ENCODE results near the gene LIFR.

The LIFR gene

GRCh38 chr5:38532165-38532669 lies 24.2 kb downstream of the LIFR start:
- no peak for DNase-seq (ENCODE audit: low read depth)
- no peak for TF ChIP-seq CTCF (IDR thresholded peaks at IDR 0.05; ENCODE audit: low read depth, low read length, missing control alignments)
- H3K4me3 ChIP-seq (ENCODE audit: low read depth, low read length) = no peak overlapping the region

GRCh38 chr5:38531518-38531917 lies 24.9 kb downstream of the LIFR start:
- TF ChIP-seq CTCF (IDR thresholded peaks at IDR 0.05; ENCODE audit: low read depth, low read length, missing control alignments) = no peak
- no peak overlapping the region for H3K4me3 ChIP-seq (ENCODE audit: low read depth, low read length)
- no peak for DNase-seq (ENCODE audit: low read depth)

GRCh38 chr5:38529955-38530646 lies 26.3 kb downstream of the LIFR start:
- no peak overlapping the region for H3K4me3 ChIP-seq (ENCODE audit: low read depth, low read length)
- TF ChIP-seq CTCF (IDR thresholded peaks at IDR 0.05; ENCODE audit: low read depth, low read length, missing control alignments) = no peak
- no peak for DNase-seq (ENCODE audit: low read depth)

GRCh38 chr5:38528162-38528703 lies 28.2 kb downstream of the LIFR start:
- DNase-seq (ENCODE audit: low read depth) = no peak
- H3K4me3 ChIP-seq (ENCODE audit: low read depth, low read length) = no peak overlapping the region
- TF ChIP-seq CTCF (IDR thresholded peaks at IDR 0.05; ENCODE audit: low read depth, low read length, missing control alignments) = no peak

- no peak overlapping the region for H3K4me3 ChIP-seq (ENCODE audit: low read depth, low read length)
- no peak for DNase-seq (ENCODE audit: low read depth)
- no peak for TF ChIP-seq CTCF (IDR thresholded peaks at IDR 0.05; ENCODE audit: low read depth, low read length, missing control alignments)
Measured at GRCh38 chr5:38527475-38527874, 29.0 kb downstream of the LIFR start.

- H3K4me3 ChIP-seq (ENCODE audit: low read depth, low read length) = no peak overlapping the region
- no peak for DNase-seq (ENCODE audit: low read depth)
- no peak for TF ChIP-seq CTCF (IDR thresholded peaks at IDR 0.05; ENCODE audit: low read depth, low read length, missing control alignments)
Measured at GRCh38 chr5:38524022-38524421, 32.4 kb downstream of the LIFR start.

GRCh38 chr5:38519476-38519875 lies 37.0 kb downstream of the LIFR start:
- H3K4me3 ChIP-seq (ENCODE audit: low read depth, low read length) = no peak overlapping the region
- DNase-seq (ENCODE audit: low read depth) = no peak
- TF ChIP-seq CTCF (IDR thresholded peaks at IDR 0.05; ENCODE audit: low read depth, low read length, missing control alignments) = no peak

All from GM12864 (cell line).